HG02938 (cell line): ENCODE results near the gene CLUH.
"Not testable (repeated sequence)": the region's sequence is repeated elsewhere in the genome, so short reads cannot be mapped to it uniquely, and the experiment has no call there.

Source experiments
- ATAC-seq: cut with Tn5 transposase; IDR thresholded peaks from one replicate; pipeline ENCODE4 v1.9.1; 2021; ENCODE audit warnings: mild to moderate bottlenecking, moderate library complexity; ENCODE audit not compliant: unreplicated experiment

Gene CLUH

DNA sequence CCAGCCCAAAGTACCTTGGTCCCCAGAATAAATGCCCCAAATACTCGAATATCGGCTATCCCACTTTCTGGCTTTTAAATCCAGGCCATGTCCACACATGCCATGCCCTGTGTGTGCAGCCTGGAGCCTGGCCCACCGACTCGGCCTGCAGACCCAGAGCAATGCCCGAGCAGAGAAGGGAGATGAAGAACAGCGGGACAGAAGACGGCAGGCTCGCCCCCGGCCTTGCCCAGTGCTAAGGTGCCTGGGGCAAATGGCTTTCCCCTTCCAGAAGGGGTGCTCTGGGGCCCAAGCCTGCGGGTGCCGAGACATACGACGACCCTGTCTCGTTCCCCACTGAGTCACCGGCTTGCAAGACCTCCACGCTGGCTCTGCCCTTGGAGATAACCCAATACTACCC is 8.0 kb downstream of the CLUH start:
- no peak for ATAC-seq

DNA sequence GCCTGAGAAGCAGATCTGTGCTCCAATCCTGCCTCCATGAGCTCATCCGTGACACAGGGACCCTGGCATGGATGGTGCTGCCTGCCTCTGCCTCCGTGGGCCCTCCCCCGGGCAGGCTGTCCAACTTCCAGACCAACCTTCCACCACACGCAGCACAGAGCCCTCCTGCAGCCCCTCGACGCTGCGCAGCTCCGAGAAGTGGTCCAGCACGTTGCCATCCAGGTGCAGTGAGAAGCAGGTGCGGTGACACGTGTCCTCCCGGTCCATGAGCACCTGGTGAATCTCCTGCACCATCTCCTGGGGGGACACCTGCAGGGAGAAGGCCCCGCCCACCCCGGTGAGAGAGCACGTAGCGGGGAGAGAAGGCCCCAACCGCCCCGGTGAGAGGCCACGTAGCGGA is 8.4 kb downstream of the CLUH start:
- ATAC-seq = no peak

DNA sequence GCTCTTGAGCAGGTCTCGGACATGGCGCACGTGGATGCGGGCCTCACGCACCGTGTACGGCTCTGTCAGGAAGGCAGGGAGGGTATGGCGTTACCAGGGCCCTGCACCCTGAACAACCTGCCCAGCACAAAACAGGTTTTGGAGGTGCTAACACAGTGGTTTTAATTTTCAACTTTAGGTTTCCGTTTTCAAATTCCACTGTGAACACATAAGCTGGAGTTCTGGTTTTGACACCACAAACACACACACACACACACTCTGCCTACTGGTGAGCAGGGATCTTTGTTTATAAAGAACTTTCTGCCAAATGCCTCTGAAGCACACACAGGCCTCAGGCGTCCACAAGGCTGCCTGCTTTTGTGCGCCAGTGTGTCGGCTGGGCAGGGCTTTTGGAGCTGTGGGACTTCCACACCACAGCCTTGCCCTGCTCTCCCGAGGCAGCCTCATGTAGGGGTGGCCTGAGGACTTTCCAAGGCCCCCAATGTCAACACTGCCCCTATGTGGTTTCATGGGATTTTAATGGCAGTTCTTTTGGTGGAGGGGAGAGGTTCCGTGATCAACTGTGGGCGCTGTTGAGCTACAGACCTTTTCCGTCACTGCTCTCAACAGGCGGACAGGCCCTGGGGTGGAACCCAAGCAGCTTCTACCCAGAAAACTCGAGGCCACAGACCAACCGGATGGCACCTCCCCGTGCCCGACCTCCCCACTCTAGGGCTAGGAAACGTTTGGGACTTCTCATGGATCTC is 9.4 kb downstream of the CLUH start:
- ATAC-seq = no peak

DNA sequence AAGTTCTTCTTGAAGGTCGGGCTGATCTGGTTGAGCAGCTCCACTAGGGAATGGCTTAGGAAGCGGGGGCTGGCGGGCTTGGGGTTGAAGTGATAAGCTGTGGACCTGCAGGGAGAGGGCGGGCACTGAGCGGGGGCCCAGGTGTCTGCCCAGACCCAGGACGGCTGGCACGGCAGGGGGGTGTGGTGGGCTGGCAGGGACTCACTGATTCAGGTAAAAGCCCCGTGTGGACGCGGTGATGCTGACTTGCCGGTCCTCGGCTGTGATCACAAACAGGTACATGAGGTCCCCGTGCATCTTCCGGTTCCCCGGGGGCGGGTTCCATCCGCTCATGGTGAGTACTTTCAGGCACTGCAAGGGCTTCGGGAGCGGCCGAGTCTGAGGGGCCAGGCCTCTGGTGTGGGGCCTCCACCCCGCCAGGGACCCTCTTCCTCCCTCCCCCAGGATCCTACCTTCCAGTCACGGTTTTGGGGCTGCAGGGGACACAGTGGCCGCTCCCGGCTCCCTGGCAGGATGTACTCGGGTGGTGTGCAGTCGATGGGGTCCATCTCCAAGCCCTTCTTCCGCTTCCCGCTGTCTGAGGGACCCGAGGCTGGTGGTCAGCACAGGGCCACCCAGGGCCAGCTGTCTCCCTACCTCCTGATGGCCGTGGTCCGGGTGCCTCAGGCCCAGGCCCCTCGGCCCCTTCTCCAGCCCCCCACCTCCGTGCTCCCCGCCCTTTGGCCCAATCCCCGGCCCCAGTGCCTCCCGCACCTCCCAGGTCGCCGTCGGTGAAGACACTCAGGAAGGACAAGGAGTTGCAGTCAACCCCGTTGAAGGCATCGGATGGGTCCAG is 10.2 kb downstream of the CLUH start:
- no peak for ATAC-seq

DNA sequence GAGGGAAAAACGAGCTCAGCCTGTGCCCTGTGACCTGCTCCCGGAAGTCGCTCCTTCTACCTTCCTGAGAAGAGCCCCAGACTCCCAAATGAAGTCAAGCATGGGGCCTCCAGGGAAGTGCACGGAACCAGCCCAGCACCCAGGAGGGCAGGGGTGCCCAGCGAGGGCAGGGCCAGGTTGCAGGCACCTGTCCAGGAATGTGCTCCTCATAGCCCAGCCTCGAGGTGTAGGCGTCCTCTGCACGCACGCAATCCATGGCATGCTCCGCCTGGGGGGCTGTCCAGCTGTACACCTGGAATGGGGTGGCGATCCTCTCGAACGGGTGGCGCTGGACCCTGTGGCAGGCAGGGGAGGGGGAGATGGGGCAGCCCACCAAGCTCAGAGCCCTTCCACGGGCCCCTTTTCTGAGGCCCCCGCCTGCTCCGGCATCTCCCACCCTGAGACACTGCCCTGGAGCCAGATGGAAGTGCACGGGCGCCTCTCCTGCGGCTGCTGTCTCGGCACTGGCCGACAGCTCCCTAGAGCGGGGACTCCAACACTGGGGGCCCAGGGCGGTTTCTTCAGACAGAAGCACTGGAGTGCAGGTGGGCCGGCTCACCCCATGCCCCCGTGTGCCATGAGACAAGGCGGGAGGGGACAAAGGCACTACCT is 10.9 kb downstream of the CLUH start:
- ATAC-seq = no peak

DNA sequence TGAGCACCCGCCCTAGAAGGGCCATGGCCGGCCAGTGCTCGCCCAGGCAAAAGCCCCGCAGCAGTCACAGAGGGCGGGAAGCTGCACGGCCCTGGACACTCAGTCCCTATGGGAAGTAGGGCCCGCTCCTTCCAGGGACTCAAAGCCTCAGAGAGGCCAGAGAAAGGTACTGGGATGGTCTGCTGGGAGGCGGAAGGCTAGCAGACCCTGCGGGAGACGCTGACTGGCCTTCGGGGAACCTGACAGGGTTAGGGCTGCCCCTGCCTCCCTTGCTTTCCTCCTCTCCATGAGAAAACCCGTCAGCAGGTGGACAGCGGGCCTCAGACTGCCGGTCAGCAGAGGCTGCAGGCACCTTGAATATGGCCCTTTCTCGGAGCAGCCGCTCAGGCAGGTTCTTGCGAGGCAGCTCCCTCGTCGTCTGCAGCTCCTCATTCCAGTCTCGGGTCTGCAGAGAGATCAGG is 11.5 kb downstream of the CLUH start:
- ATAC-seq = no peak

DNA sequence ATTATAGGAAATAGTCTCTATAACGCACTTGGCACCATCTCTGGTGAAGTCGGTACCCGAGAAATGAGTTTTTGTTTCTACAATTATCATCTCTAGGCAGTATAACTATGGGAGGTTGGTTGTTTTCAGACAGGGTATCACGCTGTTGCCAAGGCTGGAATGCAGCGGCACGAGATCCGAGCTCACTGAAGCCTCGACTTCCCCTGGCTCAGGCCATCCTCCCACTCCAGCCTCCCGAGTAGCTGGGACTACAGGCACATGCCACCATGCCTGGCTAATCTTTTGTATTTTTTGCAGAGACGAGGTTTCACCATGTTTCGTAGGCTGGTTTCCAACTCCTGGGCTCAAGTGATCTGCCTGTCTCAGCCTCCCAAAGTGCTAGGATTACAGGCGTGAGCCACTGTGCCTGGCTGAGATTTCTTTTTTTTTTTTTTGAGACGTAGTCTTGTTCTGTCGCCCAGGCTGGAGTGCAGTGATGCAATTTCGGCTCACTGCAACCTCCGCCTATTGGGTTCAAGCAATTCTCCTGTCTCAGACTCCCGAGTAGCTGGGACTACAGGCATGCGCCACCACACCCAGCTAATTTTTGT is 12.3 kb downstream of the CLUH start:
- ATAC-seq = not testable (repeated sequence)

DNA sequence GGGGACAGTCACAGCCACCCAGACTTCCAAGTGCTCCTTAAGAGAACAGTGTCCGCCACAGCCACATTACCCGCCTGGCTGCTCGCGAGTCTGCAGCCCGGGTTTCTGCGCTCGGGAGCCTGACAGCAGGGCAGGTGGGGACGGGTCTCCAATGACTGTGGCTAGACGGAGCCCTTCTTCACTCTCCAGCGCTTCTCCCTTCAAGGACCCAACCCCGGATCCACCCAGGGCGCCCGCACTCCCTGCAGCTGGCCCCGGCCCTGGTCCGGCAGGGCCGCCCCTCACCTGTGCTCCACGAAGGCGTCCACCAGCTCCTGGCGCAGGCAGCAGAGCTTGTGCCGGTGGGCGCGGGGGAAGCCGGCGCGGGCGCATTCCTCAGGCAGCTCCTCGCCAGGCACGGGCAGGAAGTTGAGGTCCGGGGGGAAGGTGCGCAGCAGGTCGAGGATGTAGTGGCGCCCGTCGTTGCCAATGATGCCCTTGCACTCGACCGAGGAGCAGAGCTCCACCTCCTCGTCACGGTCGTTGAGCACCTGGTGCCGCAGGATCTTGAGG is 13.9 kb downstream of the CLUH start:
- no peak for ATAC-seq

DNA sequence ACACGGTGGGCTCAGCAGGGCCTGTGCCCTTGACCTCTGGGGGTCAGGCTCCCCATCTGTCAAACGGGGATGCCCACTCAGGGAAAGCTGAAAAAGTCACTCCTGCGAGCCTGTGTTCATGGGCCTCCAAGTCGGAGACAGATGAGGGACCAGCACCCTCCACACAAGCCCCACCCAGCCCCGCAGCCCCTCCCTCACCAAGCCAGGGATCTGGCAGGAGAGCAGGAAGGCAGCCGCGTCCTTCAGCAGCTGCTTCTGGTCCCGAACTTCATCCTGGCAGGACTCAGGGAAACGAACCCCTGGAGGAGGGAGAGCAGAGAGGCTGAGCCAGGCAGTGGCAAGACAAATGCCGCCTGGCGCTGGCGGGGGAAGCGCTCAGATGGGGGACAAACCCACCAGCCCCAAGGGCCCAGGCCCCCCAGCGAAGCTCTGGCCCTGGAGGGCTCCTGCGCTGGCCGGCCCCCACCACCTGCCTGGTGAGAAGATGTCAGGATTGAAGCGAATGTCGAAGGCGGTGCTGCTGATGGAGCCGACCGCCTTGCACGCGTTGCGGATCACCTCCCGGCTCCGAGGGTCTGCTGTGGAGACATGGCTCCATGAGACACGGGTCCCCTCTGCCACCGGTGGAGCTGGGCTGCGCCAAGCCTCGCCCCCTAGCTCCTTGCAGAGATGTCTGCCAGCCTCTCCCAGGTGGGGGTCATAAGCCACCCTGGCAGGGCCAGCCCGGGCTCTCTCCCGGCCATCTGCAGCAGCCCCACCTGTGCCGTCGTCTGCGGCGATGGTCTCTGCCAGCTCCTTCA is 15.4 kb downstream of the CLUH start:
- no peak for ATAC-seq

DNA sequence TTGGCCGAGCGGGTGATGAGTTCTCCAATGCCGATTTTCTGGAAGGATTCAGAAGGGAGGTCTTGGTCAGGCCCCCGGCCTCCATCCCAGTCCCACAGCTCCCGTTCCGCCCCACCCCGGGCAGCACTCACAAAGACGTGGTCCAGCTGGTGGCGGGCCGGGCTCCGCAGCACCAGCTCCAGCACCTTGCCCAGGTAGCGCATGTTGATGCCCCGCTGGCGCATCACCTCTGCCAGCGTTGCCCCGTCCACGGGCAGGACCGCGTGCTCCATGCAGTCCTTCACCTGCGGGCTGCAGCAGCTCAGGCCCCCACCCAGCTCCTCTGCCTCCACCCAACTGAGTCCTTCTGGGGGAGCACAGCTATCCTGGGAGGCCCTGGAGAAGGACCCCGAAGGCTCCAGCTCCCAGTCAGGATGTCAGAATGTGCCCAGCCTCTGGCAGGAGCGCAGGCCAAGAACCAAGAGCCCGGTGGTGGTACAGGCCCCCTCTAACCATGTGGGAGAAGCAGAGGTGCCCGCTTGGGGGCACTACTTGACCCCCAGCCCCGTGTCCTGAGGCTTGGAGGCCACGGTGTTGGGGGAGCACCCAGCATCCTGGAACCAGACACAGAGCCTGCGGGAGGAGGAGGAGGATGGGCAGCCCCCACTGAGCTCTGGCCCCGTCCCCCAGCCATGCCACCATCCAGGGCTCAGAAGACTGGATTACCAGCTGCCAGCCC is 16.2 kb downstream of the CLUH start:
- ATAC-seq = no peak

DNA sequence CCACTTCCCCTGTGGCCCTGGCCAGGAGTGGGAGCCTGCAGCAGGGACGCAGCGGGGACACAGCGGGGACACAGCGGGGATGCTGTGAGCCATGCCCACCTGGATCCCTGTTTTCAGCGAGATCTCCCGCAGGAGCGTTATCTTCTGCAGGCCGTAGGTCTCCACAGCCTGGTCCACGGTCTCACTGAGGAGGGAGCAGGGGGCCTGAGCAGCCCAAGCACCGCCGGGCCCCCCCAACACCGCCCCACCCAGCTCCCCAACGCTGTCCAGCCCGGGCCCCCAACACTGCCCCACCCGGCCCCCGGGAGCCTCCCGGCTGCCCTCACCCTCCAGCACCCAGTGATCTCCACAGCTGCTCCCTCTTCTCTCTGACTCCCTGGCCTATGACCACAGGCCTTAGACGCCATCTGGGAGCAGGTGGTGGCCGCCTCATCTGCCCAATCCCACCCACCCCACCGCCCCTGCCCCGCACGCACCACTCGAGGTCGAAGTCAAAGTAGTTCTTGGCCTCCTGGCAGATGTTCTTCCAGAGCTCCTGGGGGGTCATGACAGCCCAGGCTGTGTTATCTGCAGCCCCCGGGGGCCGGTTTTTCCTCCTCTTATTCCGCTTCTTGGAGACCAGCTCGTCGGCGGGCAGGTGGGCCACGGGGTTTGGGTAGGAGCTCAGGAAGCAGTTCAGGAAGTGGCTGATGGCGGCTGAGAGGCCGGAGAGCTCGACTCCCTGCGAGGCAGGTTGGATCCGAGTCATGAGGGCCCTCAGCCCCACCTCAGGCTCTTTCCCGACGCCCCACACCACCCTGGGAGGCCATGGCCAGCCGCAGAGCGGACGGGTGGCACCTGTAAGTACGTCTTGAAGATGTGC is 17.0 kb downstream of the CLUH start:
- no peak for ATAC-seq

DNA sequence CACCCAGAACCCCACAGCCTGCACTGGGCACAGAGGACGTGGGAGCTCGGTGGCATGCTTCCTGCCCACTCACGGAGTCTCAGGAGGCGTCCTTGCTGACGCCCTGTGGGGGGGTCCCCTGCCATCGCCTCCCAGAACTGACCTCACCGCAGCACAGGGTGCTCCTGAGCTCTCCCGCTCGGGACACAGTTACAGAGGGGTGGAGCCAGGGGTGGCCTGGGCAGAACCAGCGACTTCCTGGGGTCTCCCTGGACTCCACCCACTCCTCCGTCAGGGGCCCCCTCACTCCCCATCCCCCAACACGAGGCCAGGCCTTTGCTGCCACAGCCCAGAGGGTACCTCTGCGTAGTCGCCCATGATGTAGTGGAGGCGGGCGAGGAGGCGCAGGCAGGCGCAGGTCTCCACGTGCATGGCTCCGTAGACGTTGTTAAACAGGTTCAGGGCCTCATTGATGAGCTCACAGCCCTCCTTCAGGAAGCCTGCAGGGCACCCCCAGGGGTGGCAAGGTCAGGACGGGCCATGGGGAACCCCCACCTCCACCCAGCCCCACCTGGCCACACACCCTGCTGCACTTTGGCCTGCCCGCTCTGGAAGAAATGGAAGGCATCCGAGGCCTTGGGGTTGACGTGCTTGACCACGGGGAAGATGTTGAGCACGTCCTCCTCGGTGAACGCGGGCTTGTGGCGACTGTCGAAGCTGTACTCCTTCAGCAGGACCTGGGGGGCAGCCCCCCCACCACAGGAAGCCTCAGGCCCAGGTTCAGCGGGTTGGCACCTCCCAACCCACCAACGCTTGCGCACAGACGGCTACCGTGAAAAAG is 17.8 kb downstream of the CLUH start:
- ATAC-seq = no peak

DNA sequence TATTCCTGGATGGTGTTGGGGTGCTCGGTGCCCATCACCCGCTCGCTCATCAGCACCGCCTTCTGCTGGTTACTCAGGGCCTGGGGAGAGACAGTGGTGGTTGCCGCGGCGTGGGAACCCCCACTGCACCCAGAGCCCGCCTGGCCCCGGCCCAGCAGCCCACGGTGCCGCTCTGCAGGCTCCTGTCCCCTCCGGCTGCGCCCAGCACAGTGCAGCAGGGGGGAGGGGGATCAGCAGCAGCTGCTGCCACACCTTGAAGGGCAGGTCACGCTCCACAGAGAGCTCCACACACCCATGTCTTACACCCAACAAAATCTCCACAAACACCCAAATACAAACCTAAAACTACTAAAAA is 18.8 kb downstream of the CLUH start:
- ATAC-seq = no peak

DNA sequence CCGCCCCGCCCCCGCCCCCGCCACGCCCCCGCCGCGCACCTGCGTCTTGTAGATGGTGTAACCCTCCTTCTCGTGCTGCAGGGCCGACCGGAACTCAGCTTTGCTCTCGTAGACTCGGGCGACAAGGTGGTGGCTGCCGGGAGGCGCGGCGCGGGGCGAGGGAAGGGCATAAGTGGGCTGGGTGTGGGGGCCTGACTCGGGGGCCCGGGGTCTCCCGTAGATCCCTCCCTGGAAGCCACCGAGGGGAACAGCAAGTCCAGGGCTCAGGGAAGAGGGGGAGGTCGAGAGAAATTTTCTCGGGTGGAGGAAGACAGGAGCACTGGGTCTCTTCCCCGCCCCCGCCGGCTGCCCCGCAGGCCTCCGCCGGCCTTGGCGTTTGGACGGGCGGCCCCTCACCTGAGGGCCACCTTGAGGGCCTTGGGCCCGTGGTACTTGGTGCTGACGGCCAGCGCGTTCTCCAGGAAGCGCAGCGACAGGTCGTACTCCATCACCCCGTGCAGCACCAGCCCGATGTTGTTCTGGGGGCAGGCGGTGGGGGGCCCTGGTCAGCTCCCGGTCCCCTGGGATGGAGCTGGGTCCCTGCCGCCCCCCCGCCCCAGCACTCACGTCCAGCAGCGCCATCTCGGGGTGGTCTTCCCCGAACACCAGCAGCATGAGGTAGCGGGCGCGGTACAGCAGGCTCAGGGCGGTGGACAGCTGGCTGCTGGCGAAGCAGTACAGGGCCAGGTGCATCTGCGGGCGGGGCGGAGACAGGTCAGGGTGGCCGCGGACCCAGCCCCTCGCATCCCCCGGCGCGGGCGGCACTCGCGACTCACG is 19.4 kb downstream of the CLUH start:
- no peak for ATAC-seq

DNA sequence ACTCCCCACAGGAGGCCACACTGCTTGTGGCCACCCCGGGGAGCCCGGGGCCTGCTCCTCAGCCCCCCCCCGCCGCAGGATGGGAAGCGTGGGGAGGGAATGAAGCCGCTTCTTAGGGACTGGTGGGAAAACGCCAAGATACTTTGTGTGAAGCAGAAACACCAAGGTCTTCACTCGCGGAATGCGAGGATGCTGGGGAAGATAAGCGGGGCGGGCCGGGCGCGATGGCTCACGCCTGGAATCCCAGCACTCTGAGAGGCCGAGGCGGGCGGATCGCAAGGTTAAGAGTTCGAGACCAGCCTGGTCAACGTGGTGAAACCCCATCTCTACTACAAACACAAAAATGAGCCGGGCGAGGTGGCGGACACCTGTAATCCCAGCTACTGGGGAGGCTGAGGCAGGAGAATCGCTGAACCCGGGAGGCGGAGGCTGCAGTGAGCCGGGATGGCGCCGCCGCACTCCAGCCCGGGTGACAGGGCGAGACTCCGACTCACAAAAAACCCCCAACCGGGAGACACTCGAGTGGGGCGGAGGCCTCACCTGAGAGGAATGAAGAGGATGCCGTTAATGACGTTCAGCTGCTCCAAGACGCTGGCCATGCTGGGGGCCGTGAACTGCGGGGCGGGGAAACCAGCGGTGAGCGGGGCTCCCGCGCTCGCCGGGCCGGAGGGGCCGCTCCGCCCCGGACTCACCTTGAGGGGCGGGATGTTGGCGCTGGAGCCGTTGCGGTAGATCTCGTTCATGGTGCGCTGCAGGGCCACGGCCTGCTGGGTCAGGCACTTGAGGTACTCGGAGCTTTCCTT is 20.3 kb downstream of the CLUH start:
- no peak for ATAC-seq
